Body of pancreas (tissue), 4 donors: Measurements from ENCODE around the gene TARP.

Experiments
- POLR2A ChIP-seq, 3 donors: fragments of 450-650 bp; IDR thresholded peaks; one replicate each; pipeline ENCODE4 v1.6.1; 2016; ENCODE audit warnings: antibody characterized with exemption in 3 of 3, mild to moderate bottlenecking in 2 of 3
- TF ChIP-seq, protein P1 (sequence below), 7 experiments: fragments of 450-650 bp in 4 of 7; fragments of 200-600 bp in 3 of 7; sonication (generic) in 3 of 7; IDR thresholded peaks; one replicate each; pipeline ENCODE4 v1.5.1; 2016 to 2019; ENCODE audit warnings: antibody characterized with exemption in 7 of 7

- TF ChIP-seq, protein P1, sequence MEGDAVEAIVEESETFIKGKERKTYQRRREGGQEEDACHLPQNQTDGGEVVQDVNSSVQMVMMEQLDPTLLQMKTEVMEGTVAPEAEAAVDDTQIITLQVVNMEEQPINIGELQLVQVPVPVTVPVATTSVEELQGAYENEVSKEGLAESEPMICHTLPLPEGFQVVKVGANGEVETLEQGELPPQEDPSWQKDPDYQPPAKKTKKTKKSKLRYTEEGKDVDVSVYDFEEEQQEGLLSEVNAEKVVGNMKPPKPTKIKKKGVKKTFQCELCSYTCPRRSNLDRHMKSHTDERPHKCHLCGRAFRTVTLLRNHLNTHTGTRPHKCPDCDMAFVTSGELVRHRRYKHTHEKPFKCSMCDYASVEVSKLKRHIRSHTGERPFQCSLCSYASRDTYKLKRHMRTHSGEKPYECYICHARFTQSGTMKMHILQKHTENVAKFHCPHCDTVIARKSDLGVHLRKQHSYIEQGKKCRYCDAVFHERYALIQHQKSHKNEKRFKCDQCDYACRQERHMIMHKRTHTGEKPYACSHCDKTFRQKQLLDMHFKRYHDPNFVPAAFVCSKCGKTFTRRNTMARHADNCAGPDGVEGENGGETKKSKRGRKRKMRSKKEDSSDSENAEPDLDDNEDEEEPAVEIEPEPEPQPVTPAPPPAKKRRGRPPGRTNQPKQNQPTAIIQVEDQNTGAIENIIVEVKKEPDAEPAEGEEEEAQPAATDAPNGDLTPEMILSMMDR (IDR thresholded peaks at IDR 0.05), result no peak
- no peak for TF ChIP-seq POLR2A (IDR thresholded peaks at IDR 0.05)
Observed at GRCh38 chr7:38309555-38309954, 36.1 kb upstream of the TARP start.
